GM10248 (cell line): Measurements from ENCODE around the gene PFDN4.

Experiments used
- CTCF ChIA-PET: fragments of 300-600 bp; sonication (Branson Sonifier 250); formaldehyde crosslinking; extraction: SDS; loops from one replicate; lab custom pipeline; 2021; ENCODE audit warnings: antibody characterized with exemption; lab: Yijun Ruan, JAX
- POLR2A ChIA-PET: fragments of 350-650 bp; sonication (Branson Sonifier 250); formaldehyde crosslinking; extraction: SDS; loops from one replicate; lab custom pipeline; 2020; ENCODE audit warnings: antibody characterized with exemption; lab: Yijun Ruan, JAX
- DNase-seq: peaks from one replicate; pipeline ENCODE4 v3.0.0; 2012; ENCODE audit errors: extremely low spot score
- TF ChIP-seq, protein P1 (sequence below): IDR thresholded peaks from 2 replicates; pipeline ENCODE4 v1.5.1; 2012; ENCODE audit warnings: mild to moderate bottlenecking, low read depth; ENCODE audit errors: extremely low read depth, missing control alignments, control extremely low read depth

PFDN4 gene

DNA sequence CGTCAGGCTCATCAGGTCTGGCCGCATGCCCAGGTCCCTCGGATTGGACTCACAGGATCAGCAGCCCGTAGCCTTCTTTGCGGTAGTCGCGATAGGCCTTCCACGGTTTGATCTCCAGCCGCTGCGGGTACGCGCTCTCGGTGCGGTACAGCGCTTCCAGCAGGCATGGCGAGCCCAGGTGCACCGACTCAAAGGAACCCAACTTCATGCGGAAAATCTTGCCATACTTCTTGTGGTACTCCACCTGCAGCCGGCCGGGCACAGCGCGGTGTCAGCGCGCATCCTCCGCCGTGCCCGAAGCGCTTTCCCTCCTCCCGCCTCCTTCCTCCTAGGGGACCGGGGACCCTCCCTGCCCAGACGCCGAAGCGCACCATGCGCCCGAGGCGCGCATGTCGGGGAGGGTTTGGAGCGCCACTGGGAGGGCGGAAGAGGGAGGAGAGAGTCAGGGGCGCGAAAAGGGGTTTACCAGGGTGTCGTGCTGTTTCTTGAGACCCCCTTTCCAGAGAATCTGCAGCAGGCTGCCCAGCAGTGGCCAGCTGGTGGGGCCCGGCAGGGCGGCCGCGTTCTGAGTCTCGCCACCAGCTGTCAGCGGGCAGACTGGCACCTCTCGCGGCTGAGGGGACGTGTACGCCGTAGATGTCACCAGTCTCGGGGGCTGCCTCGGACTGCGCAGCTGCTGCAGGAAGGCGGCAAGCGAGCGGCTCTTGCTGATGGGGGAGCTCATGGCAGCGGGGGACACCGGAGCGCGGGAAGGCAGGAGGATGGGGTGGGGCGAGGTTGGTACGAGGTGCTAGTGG, 34.8 kb upstream of the PFDN4 start:
- DNase-seq: no peak
- TF ChIP-seq, protein P1, sequence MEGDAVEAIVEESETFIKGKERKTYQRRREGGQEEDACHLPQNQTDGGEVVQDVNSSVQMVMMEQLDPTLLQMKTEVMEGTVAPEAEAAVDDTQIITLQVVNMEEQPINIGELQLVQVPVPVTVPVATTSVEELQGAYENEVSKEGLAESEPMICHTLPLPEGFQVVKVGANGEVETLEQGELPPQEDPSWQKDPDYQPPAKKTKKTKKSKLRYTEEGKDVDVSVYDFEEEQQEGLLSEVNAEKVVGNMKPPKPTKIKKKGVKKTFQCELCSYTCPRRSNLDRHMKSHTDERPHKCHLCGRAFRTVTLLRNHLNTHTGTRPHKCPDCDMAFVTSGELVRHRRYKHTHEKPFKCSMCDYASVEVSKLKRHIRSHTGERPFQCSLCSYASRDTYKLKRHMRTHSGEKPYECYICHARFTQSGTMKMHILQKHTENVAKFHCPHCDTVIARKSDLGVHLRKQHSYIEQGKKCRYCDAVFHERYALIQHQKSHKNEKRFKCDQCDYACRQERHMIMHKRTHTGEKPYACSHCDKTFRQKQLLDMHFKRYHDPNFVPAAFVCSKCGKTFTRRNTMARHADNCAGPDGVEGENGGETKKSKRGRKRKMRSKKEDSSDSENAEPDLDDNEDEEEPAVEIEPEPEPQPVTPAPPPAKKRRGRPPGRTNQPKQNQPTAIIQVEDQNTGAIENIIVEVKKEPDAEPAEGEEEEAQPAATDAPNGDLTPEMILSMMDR: no peak
- CTCF ChIA-PET: no interaction called here
- POLR2A ChIA-PET: no interaction called here

DNA sequence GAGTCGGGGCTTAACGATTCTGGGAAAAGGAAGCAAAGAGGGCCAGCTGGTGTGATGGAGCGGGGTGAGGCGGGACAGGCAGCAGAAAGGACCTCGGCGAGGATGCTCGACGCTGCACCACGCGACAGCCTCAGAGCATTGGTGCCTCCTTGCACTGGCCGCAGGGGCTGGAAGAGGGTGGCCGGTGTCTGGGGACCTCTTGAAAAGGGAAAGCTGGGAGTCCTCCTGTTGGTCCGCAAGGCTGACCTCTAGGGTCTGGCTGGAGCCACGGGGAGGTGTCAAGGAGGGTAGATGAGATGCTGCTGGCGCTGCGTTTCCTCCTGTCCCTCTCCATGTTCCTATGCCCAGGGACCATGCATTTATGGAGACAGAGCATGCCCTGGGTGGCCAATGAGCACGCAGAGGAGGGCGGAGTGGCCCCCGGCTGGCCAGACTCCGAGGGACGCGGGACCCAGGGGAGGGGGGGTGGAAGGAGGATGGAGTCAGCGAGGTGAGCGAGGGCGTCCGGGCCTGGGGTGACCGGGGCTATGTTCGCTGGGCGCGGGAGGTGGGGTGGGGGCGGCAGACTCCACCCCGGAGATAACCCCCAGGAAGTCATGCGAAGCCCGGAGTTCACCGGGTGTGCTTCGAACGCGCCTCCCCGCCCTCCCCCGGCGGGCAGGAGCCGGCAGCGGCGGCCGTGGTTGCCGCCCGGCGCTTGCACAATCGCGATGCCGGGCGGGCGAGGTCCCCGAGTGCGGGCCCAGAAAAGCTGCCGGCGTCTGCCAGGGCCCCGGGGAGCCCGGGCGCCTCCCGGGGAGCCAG, 34.0 kb upstream of the PFDN4 start, which contains the start of gene CYP24A1:
CYP24A1 (minus strand) TSS at position 334 of the 804 bp plus-strand sequence. CDS start 407 bp downstream, outside the sequence.
- ChIA-PET CTCF (no interaction called here), POLR2A (no interaction called here)
- TF ChIP-seq, protein P1: no peak
- no peak for DNase-seq

DNA sequence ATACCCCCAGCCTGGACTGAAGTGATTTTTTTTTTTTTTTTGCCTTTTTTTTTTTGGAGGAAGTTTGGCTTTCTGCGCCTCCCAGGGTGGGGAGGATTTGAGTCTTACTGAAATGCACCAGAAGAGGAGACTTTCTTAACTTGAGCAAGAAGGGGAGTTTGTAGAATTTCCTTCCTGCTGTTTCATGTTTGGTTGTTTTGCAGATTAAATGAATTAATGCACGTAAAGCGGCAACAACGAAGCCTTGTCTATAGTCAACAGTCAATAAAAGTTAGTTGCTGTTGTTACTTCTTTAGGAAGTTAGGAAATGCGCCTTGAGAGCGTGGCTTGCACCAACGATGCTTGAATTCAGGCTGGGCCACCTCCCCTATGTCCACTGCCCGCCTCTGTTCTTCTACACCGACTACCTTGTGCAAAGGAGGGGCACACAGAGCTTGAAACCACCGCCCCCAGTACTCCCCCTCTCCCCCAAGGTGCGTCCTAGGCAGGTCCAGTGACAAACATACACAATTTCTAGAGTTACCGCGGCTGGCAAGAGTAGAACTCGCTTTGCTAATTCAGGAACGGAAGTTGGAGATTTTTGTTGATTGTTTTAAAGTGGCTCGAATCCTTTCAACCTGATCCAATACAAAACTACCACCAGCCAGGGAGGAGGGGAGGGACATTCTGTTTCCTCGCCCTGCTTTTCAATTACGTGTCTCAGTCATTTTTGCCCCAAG, 33.3 kb upstream of the PFDN4 start:
- ChIA-PET CTCF (interaction anchor here (1.2 to 1.7 kb wide), 2 partner anchors 30 to 33 kb away, joined by 3 to 6 read pairs; partner anchors contain the start of gene PFDN4), POLR2A (no interaction called here)
- no peak for DNase-seq
- TF ChIP-seq, protein P1: no peak

DNA sequence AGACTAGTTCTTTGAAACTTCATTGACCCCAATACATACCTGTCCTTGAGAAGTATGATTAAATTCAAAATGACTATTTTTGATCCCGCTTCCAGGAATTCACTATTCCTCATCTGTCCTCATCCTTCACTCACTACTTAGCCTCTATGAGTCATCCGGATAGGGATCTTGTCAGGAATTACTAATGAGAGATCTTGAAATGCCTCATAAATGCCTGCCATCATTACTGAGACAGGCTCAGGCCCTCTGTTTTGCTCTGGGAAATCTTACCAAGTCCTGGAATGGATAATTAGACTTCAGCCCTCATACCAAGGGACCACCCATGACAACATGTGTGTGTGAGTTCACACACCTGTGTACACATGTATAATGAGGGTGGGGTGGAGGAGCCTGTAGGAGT, 31.3 kb upstream of the PFDN4 start:
- no peak for DNase-seq
- TF ChIP-seq, protein P1: no peak
- CTCF ChIA-PET: interaction anchor here (1.3 kb wide), 1 partner anchor 10 kb away, joined by 4 read pairs; no protein-coding TSS in a partner anchor
- POLR2A ChIA-PET: no interaction called here

DNA sequence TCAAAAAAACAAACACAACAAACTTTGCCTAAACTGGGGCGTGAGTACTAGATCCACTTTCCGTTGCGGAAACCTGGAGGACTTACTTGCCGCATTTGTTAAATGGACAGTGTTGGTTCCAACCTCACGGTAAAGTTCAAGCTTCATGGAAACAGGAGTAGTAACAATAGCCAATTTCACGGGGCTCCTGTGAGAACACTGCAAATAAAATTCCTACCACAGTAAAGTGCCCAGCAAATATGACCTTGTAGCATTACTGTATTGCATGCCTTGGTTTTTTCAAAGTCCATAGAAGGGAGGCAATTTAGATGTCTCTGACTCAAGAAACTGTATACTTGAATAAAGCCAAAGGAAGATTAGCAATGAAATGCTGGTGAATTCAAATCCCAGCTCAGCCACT, 30.5 kb upstream of the PFDN4 start:
- TF ChIP-seq, protein P1: no peak
- ChIA-PET CTCF (no interaction called here), POLR2A (no interaction called here)
- DNase-seq: no peak

DNA sequence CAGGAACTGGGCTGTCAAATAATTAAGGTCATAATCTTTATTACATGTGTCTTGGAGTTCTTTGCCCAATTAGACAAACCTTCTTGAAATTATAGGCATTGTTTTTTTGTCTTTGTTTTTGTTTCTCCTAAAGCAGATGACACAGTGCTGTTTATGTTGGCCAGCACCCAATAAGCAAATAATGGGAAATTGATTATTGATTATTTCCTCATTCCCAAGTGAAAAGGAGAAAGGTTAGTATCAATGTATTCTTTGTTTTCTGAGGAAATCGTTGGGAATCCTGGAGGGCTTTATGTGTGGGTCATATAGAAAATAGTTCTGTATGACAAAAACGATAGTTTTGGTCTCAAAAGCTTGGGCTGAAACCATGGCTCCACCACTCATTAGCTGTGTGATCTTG, 29.6 kb upstream of the PFDN4 start:
- ChIA-PET CTCF (interaction anchor here (1.5 kb wide), 1 partner anchor 82 kb away, joined by 3 read pairs; no protein-coding TSS in a partner anchor), POLR2A (no interaction called here)

More for the DNA sequence above, 29.6 kb upstream of the PFDN4 start:
- DNase-seq: no peak
- TF ChIP-seq, protein P1: no peak
